WTC11 (cell line): ENCODE data around the gene EXOC4. TPM values are rescaled to one million over a fixed set of nuclear protein-coding genes. Genes with fewer than 3 reads are reported as not detected.
"Not testable (repeated sequence)": the region's sequence is repeated elsewhere in the genome, so short reads cannot be mapped to it uniquely, and the experiment has no call there.

Source experiments
- ATAC-seq: fragments of 200-7000 bp; cut with Tn5 transposase; 2 replicates; pipeline ENCODE4 v1.10.0; 2021; ENCODE audit warnings: mild to moderate bottlenecking, moderate library complexity
- CTCF ChIA-PET: fragments of 300-600 bp; sonication (Branson Sonifier 250); formaldehyde crosslinking; loops from one replicate; lab custom pipeline; 2021; ENCODE audit warnings: antibody characterized with exemption; lab: Charles Lee
- POLR2A ChIA-PET: fragments of 350-600 bp; sonication (Branson Sonifier 250); formaldehyde crosslinking; loops from one replicate; lab custom pipeline; 2021; ENCODE audit warnings: antibody characterized with exemption; lab: Charles Lee
- DNase-seq: peaks from one replicate; pipeline ENCODE4 v3.0.0; 2021; ENCODE audit warnings: low spot score
- H3K27ac Mint-ChIP-seq: 2 replicates; pipeline ENCODE4 v1.8.0; 2021; ENCODE audit warnings: mixed read lengths
- H3K27me3 Mint-ChIP-seq: 2 replicates; pipeline ENCODE4 v1.8.0; 2021; ENCODE audit warnings: low read depth, mild to moderate bottlenecking, moderate library complexity, mixed read lengths
- H3K36me3 Mint-ChIP-seq: 2 replicates; pipeline ENCODE4 v1.8.0; 2021; ENCODE audit warnings: mixed read lengths
- H3K4me1 Mint-ChIP-seq: 2 replicates; pipeline ENCODE4 v1.8.0; 2022; ENCODE audit warnings: mixed read lengths
- H3K4me3 Mint-ChIP-seq: 2 replicates; pipeline ENCODE4 v1.8.0; 2021; ENCODE audit warnings: mild to moderate bottlenecking, moderate library complexity, mixed read lengths
- H3K9me3 Mint-ChIP-seq: 2 replicates; pipeline ENCODE4 v1.8.0; 2021; ENCODE audit warnings: mixed read lengths
- CREB1 ChIP-seq: sonication (generic); formaldehyde crosslinking; IDR thresholded peaks from 2 replicates; pipeline ENCODE4 v1.8.0; 2023; ENCODE audit warnings: mild to moderate bottlenecking, missing genetic modification reagents
- CREM ChIP-seq: sonication (generic); formaldehyde crosslinking; IDR thresholded peaks from 2 replicates; pipeline ENCODE4 v1.8.1; 2022; ENCODE audit warnings: mild to moderate bottlenecking, missing genetic modification reagents, moderate library complexity
- E2F4 ChIP-seq: sonication (generic); formaldehyde crosslinking; IDR thresholded peaks from 2 replicates; pipeline ENCODE4 v1.8.1; 2022; ENCODE audit warnings: low read depth, mild to moderate bottlenecking, moderate library complexity, missing genetic modification reagents, borderline replicate concordance
- FOXJ3 ChIP-seq: sonication (generic); formaldehyde crosslinking; IDR thresholded peaks from 2 replicates; pipeline ENCODE4 v1.9.0; 2021; ENCODE audit warnings: missing genetic modification reagents, mild to moderate bottlenecking, borderline replicate concordance
- GABPB1 ChIP-seq: sonication (generic); formaldehyde crosslinking; IDR thresholded peaks from 2 replicates; pipeline ENCODE4 v1.8.1; 2023; ENCODE audit warnings: mild to moderate bottlenecking, missing genetic modification reagents
- GRHL2 ChIP-seq: fragments of 250-450 bp; sonication (Bioruptor Pico); IDR thresholded peaks from 2 replicates; pipeline ENCODE4 v1.8.0; 2022; ENCODE audit warnings: mild to moderate bottlenecking, moderate library complexity; ENCODE audit not compliant: insufficient replicate concordance, severe bottlenecking
- GTF2I ChIP-seq: fragments of 250-450 bp; sonication (Bioruptor Pico); conservative IDR thresholded peaks from 2 replicates; pipeline ENCODE4 v1.4.0; 2021; ENCODE audit warnings: mild to moderate bottlenecking
- HMGXB4 ChIP-seq: sonication (generic); formaldehyde crosslinking; IDR thresholded peaks from 2 replicates; pipeline ENCODE4 v1.8.1; 2023; ENCODE audit warnings: mild to moderate bottlenecking, moderate library complexity, missing genetic modification reagents
- JAZF1 ChIP-seq: fragments of 250-450 bp; sonication (Bioruptor Pico); IDR thresholded peaks from 2 replicates; pipeline ENCODE4 v1.9.0; 2021; ENCODE audit warnings: moderate library complexity, mild to moderate bottlenecking, inconsistent platforms
- JUN ChIP-seq: sonication (generic); formaldehyde crosslinking; IDR thresholded peaks from 2 replicates; pipeline ENCODE4 v1.8.0; 2023; ENCODE audit warnings: mild to moderate bottlenecking, missing genetic modification reagents
- KAT7 ChIP-seq: sonication (generic); formaldehyde crosslinking; IDR thresholded peaks from 2 replicates; pipeline ENCODE4 v1.8.1; 2023; ENCODE audit warnings: missing genetic modification reagents, mild to moderate bottlenecking, borderline replicate concordance
- MAX ChIP-seq: sonication (generic); formaldehyde crosslinking; IDR thresholded peaks from 2 replicates; pipeline ENCODE4 v1.8.0; 2022; ENCODE audit warnings: mild to moderate bottlenecking, missing genetic modification reagents
- NFYB ChIP-seq: sonication (generic); formaldehyde crosslinking; conservative IDR thresholded peaks from 2 replicates; pipeline ENCODE4 v1.8.0; 2022; ENCODE audit warnings: low read depth, missing genetic modification reagents
- SMAD3 ChIP-seq: sonication (generic); formaldehyde crosslinking; IDR thresholded peaks from 2 replicates; pipeline ENCODE4 v1.8.0; 2022; ENCODE audit warnings: missing genetic modification reagents, mild to moderate bottlenecking, borderline replicate concordance
- TEAD4 ChIP-seq: sonication (generic); formaldehyde crosslinking; IDR thresholded peaks from 2 replicates; pipeline ENCODE4 v1.8.0; 2022; ENCODE audit warnings: mild to moderate bottlenecking, missing genetic modification reagents
- USF2 ChIP-seq: sonication (generic); formaldehyde crosslinking; IDR thresholded peaks from 2 replicates; pipeline ENCODE4 v1.8.1; 2023; ENCODE audit warnings: mild to moderate bottlenecking, missing genetic modification reagents, moderate library complexity
- ZBTB21 ChIP-seq: sonication (generic); formaldehyde crosslinking; IDR thresholded peaks from 2 replicates; pipeline ENCODE4 v1.8.1; 2023; ENCODE audit warnings: mild to moderate bottlenecking, missing genetic modification reagents, borderline replicate concordance
- ZNF317 ChIP-seq: sonication (generic); formaldehyde crosslinking; IDR thresholded peaks from 2 replicates; pipeline ENCODE4 v1.8.1; 2023; ENCODE audit warnings: low read depth, mild to moderate bottlenecking, moderate library complexity, missing genetic modification reagents, borderline replicate concordance
- ZNF671 ChIP-seq: fragments of 250-450 bp; sonication (Bioruptor Pico); IDR thresholded peaks from 2 replicates; pipeline ENCODE4 v1.8.0; 2021; ENCODE audit warnings: mild to moderate bottlenecking
- total RNA-seq: library from RNA; stranded (reverse); gene quantifications from 3 replicates; pipeline ENCODE4 v1.2.3, GENCODE V29; 2021
- TF ChIP-seq, protein P1 (sequence below): sonication (generic); formaldehyde crosslinking; IDR thresholded peaks from 2 replicates; pipeline ENCODE4 v1.8.0; 2022; ENCODE audit warnings: mild to moderate bottlenecking, missing genetic modification reagents
- TF ChIP-seq, protein P2 (sequence below): fragments of 250-450 bp; sonication (Bioruptor Pico); IDR thresholded peaks from 2 replicates; pipeline ENCODE4 v1.9.0; 2021; ENCODE audit warnings: moderate library complexity, mild to moderate bottlenecking, inconsistent platforms, borderline replicate concordance
- TF ChIP-seq, protein P3 (sequence below): sonication (generic); formaldehyde crosslinking; IDR thresholded peaks from 2 replicates; pipeline ENCODE4 v1.8.1; 2022; ENCODE audit warnings: missing genetic modification reagents, borderline replicate concordance
- TF ChIP-seq, protein P4 (sequence below): sonication (generic); formaldehyde crosslinking; IDR thresholded peaks from 2 replicates; pipeline ENCODE4 v1.8.1; 2022; ENCODE audit warnings: low read depth, missing genetic modification reagents, borderline replicate concordance

EXOC4 gene
- total RNA-seq, 1 experiment from 2014 or later = 62.0 TPM

DNA sequence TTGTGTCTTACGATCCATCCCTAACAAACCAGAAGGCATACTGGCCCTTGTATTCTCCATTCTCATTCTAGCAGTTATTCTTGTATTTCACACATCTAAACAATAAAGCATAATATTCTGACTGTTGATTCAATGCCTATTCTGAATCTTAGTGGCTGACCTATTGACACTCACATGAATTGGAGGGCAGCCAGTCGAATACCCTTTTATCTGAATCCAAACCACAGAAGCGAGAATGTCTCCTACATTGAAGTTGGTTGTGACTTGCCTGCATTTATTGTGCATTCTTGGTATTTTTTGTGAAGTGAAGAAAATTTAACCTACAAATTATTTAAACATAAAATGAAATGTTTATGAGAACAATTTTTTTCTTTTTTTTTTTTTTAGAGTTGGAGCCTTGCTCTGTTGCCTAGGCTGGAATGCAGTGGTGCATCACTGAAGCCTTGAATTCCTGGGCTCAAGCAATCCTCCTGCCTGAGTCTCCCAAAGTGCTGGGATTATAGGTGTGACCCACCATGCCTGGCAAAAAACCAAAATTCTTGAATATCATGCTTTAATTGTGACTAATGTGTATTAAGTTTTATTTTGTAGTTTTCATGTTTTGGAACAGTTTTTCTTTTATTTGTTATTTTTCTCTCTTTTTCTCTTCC, 22.7 kb downstream of the EXOC4 start (continued):
- TF ChIP-seq, protein P1, sequence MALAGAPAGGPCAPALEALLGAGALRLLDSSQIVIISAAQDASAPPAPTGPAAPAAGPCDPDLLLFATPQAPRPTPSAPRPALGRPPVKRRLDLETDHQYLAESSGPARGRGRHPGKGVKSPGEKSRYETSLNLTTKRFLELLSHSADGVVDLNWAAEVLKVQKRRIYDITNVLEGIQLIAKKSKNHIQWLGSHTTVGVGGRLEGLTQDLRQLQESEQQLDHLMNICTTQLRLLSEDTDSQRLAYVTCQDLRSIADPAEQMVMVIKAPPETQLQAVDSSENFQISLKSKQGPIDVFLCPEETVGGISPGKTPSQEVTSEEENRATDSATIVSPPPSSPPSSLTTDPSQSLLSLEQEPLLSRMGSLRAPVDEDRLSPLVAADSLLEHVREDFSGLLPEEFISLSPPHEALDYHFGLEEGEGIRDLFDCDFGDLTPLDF (CRISPR knock-in tag) = no peak
- TF ChIP-seq GTF2I (CRISPR knock-in tag) = no peak
- no peak for TF ChIP-seq KAT7 (CRISPR knock-in tag)
- TF ChIP-seq, protein P2, sequence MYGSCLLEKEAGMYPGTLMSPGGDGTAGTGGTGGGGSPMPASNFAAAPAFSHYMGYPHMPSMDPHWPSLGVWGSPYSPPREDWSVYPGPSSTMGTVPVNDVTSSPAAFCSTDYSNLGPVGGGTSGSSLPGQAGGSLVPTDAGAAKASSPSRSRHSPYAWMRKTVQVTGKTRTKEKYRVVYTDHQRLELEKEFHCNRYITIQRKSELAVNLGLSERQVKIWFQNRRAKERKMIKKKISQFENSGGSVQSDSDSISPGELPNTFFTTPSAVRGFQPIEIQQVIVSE (CRISPR knock-in tag) = no peak
- TF ChIP-seq, protein P3, sequence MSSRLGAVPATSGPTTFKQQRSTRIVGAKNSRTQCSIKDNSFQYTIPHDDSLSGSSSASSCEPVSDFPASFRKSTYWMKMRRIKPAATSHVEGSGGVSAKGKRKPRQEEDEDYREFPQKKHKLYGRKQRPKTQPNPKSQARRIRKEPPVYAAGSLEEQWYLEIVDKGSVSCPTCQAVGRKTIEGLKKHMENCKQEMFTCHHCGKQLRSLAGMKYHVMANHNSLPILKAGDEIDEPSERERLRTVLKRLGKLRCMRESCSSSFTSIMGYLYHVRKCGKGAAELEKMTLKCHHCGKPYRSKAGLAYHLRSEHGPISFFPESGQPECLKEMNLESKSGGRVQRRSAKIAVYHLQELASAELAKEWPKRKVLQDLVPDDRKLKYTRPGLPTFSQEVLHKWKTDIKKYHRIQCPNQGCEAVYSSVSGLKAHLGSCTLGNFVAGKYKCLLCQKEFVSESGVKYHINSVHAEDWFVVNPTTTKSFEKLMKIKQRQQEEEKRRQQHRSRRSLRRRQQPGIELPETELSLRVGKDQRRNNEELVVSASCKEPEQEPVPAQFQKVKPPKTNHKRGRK (CRISPR knock-in tag) = no peak
- TF ChIP-seq ZNF317 (CRISPR knock-in tag) = no peak
- no peak for TF ChIP-seq JAZF1 (CRISPR knock-in tag)
- no peak for TF ChIP-seq CREM

GRCh38 chr7:133278975-133279374, 26.1 kb downstream of the EXOC4 start:
- DNase-seq, H3K27me3 Mint-ChIP-seq, H3K27ac Mint-ChIP-seq, H3K4me3 Mint-ChIP-seq, CTCF ChIA-PET, POLR2A ChIA-PET, ATAC-seq, H3K9me3 Mint-ChIP-seq, H3K4me1 Mint-ChIP-seq: not testable (repeated sequence)
- peaks cover 31% of the 10 kb centered on the region for H3K36me3 Mint-ChIP-seq

DNA sequence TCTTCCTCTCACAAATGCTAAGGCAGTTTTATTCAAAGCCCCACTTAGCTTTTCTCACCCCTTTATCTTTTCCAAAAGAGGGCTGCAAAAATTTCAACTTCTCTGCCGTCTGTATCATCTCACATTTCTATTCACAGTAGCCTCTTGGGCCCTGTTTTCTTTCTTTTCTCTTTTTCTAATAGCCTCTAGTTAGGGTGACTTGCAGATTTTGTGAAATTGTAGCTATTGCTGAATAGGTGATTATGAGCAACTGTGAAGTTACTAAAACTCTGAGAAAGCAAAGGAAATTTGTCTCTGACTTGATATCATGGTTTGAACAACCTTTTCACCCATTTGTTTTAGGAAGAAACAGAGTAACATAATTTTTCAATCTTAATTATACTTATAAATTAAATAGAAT, 29.2 kb downstream of the EXOC4 start:
- H3K27ac Mint-ChIP-seq = 0 out of 2 replicates have a peak overlapping the region, but pooled peaks have one; percentile 51
- DNase-seq (no peak), ATAC-seq (no peak)
- ChIA-PET CTCF (no interaction called here), POLR2A (no interaction called here)
- peaks cover 16% of the 10 kb centered on the region for H3K36me3 Mint-ChIP-seq
- H3K4me3 Mint-ChIP-seq = no peak overlapping the region
- peaks cover 7% of the 10 kb centered on the region for H3K9me3 Mint-ChIP-seq
- no peaks in the 10 kb centered on the region for H3K27me3 Mint-ChIP-seq
- H3K4me1 Mint-ChIP-seq = peaks cover 4% of the 10 kb centered on the region
- TF ChIP-seq JUN (CRISPR knock-in tag) (no peak), GTF2I (CRISPR knock-in tag) (no peak), CREB1 (CRISPR knock-in tag) (no peak), HMGXB4 (no peak), SMAD3 (no peak), FOXJ3 (CRISPR knock-in tag) (no peak), ZBTB21 (no peak), NFYB (CRISPR knock-in tag) (no peak), GRHL2 (CRISPR knock-in tag) (no peak), E2F4 (CRISPR knock-in tag) (no peak), ZNF671 (CRISPR knock-in tag) (no peak), TEAD4 (no peak), MAX (CRISPR knock-in tag) (no peak), USF2 (CRISPR knock-in tag) (no peak), GABPB1 (no peak)
- TF ChIP-seq, protein P4, sequence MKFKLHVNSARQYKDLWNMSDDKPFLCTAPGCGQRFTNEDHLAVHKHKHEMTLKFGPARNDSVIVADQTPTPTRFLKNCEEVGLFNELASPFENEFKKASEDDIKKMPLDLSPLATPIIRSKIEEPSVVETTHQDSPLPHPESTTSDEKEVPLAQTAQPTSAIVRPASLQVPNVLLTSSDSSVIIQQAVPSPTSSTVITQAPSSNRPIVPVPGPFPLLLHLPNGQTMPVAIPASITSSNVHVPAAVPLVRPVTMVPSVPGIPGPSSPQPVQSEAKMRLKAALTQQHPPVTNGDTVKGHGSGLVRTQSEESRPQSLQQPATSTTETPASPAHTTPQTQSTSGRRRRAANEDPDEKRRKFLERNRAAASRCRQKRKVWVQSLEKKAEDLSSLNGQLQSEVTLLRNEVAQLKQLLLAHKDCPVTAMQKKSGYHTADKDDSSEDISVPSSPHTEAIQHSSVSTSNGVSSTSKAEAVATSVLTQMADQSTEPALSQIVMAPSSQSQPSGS (CRISPR knock-in tag) = no peak
